A549 (cell line): ENCODE measurements around the gene JPT1. TPM values are rescaled to one million over a fixed set of nuclear protein-coding genes. Genes with fewer than 3 reads are reported as not detected.

ENCODE experiments used
- ATAC-seq, 2 experiments: fragments of 200-7000 bp in 1 of 2; fragments of >200 bp in 1 of 2; cut with Nextera tagmentation in 1 of 2; cut with Tn5 transposase in 1 of 2; 3 replicates each; pipeline versions ENCODE4 v1.8.0 to v1.9.1; 2018 to 2020; ENCODE audit warnings: mild to moderate bottlenecking in 1 of 2, moderate library complexity in 1 of 2
- CTCF ChIA-PET: fragments of 300-600 bp; sonication (Branson Sonifier 250); formaldehyde crosslinking; extraction: SDS; loops from one replicate; lab custom pipeline; 2021; ENCODE audit warnings: antibody characterized with exemption, inconsistent platforms; lab: Yijun Ruan, JAX
- POLR2A ChIA-PET: fragments of 350-600 bp; formaldehyde crosslinking; extraction: SDS; loops from one replicate; lab custom pipeline; 2021; ENCODE audit warnings: antibody characterized with exemption, inconsistent platforms; lab: Yijun Ruan, JAX
- DNase-seq, 2 experiments: peaks; one replicate each; pipeline versions ENCODE4 v3.0.0 to v3.0.0-alpha.2; 2011 to 2016; ENCODE audit warnings: low read depth in 1 of 2, low spot score in 1 of 2
- FAIRE-seq: peaks from 2 replicates; lab custom pipeline; 2011; peaks lifted over from hg19 to GRCh38; lab: Jason Lieb, UNC
- H3K27ac ChIP-seq, 2 experiments: fragments of >200 bp; sonication (Bioruptor Twin); formaldehyde crosslinking; 3 replicates each; pipeline ENCODE4 v1.5.1; 2016 to 2017
- H3K4me1 ChIP-seq: fragments of >200 bp; sonication (Bioruptor Twin); formaldehyde crosslinking; 3 replicates; pipeline ENCODE4 v1.6.1; 2016
- H3K4me2 ChIP-seq: fragments of >200 bp; sonication (Bioruptor Twin); formaldehyde crosslinking; 3 replicates; pipeline ENCODE4 v1.6.1; 2016
- H3K4me3 ChIP-seq: fragments of >200 bp; sonication (Bioruptor Twin); formaldehyde crosslinking; 3 replicates; pipeline ENCODE4 v1.5.1; 2016
- H3K9me3 ChIP-seq: fragments of >200 bp; sonication (Bioruptor Twin); formaldehyde crosslinking; 3 replicates; pipeline ENCODE4 v1.6.1; 2016
- BHLHE40 ChIP-seq: IDR thresholded peaks from 2 replicates; pipeline ENCODE4 v1.6.1; 2012; ENCODE audit warnings: low read depth, low read length, inconsistent platforms
- CBX8 ChIP-seq: fragments of 200-600 bp; sonication (generic); IDR thresholded peaks from 2 replicates; pipeline ENCODE4 v1.6.1; 2016
- CEBPB ChIP-seq, 2 experiments: fragments of >200 bp in 1 of 2; sonication (Bioruptor Twin) in 1 of 2; formaldehyde crosslinking in 1 of 2; IDR thresholded peaks; 2 replicates each; pipeline ENCODE4 v1.6.1; 2012 to 2016
- CHD2 ChIP-seq: fragments of 150-350 bp; IDR thresholded peaks from 2 replicates; pipeline ENCODE4 v1.6.1; 2014; ENCODE audit warnings: low read length; ENCODE audit not compliant: partially characterized antibody
- FOSB ChIP-seq: fragments of 250-450 bp; sonication (Bioruptor Pico); IDR thresholded peaks from 2 replicates; pipeline ENCODE4 v1.5.0; 2020; ENCODE audit warnings: mild to moderate bottlenecking, moderate library complexity
- FOSL2 ChIP-seq, 2 experiments: fragments of 450-650 bp in 1 of 2; fragments of >200 bp in 1 of 2; sonication (Bioruptor Twin) in 1 of 2; formaldehyde crosslinking; IDR thresholded peaks; 2 replicates each; pipeline versions ENCODE4 v1.5.0 to v1.6.1; 2016 to 2020; ENCODE audit warnings: mild to moderate bottlenecking in 1 of 2, moderate library complexity in 1 of 2
- HEYL ChIP-seq: fragments of 250-450 bp; sonication (Bioruptor Pico); IDR thresholded peaks from 2 replicates; pipeline ENCODE4 v1.8.0; 2021; ENCODE audit warnings: mild to moderate bottlenecking, moderate library complexity
- HOXA7 ChIP-seq: fragments of 250-450 bp; sonication (Bioruptor Pico); IDR thresholded peaks from 2 replicates; pipeline ENCODE4 v1.5.0; 2020; ENCODE audit warnings: mild to moderate bottlenecking, moderate library complexity
- KDM1A ChIP-seq: fragments of 200-600 bp; sonication (generic); IDR thresholded peaks from 2 replicates; pipeline ENCODE4 v1.6.1; 2016; ENCODE audit warnings: low read depth, mild to moderate bottlenecking
- KDM5A ChIP-seq: fragments of 200-600 bp; sonication (generic); IDR thresholded peaks from 2 replicates; pipeline ENCODE4 v1.6.1; 2016; ENCODE audit warnings: antibody characterized with exemption, mild to moderate bottlenecking
- POLR2AphosphoS2 ChIP-seq: conservative IDR thresholded peaks from 2 replicates; pipeline ENCODE4 v1.6.1; 2012; ENCODE audit warnings: low read length, improper control_type of control experiment, inconsistent platforms
- RARB ChIP-seq: fragments of 250-450 bp; sonication (Bioruptor Pico); IDR thresholded peaks from 2 replicates; pipeline ENCODE4 v1.8.0; 2021; ENCODE audit warnings: mild to moderate bottlenecking, moderate library complexity
- SMC3 ChIP-seq: fragments of >200 bp; sonication (Bioruptor Twin); formaldehyde crosslinking; IDR thresholded peaks from 3 replicates; pipeline ENCODE4 v1.6.1; 2018; ENCODE audit warnings: inconsistent platforms
- TFCP2L1 ChIP-seq: fragments of 250-450 bp; sonication (Bioruptor Pico); IDR thresholded peaks from 2 replicates; pipeline ENCODE4 v1.5.0; 2021; ENCODE audit warnings: mild to moderate bottlenecking
- WGBS: methylation state at CpG from one replicate; pipeline ENCODE4 v1.1.6; 2017; ENCODE audit errors: missing lambda C conversion rate; 5-methylcytosine and 5-hydroxymethylcytosine counted together
- polyA plus RNA-seq, 4 experiments: library from polyadenylated mRNA; depleted of rRNA in 3 of 4; stranded (reverse); fragments of >200 nt; fragmentation: RNase III in 1 of 4; extraction: RNeasy Plus Mini Kit Qiagen cat#74134 plus additional on column Dnase treatment in 1 of 4; gene quantifications; 2 replicates in 3 of 4; 3 replicates in 1 of 4; pipeline ENCODE4 v1.2.3, GENCODE V29; 2011 to 2017
- TF ChIP-seq, protein P1 (sequence below): fragments of 250-450 bp; sonication (Bioruptor Pico); IDR thresholded peaks from 2 replicates; pipeline ENCODE4 v1.5.0; 2020; ENCODE audit warnings: low read depth, mild to moderate bottlenecking, moderate library complexity
- TF ChIP-seq, protein P2 (sequence below): IDR thresholded peaks from 2 replicates; pipeline ENCODE4 v1.6.1; 2012

JPT1 gene
- polyA plus RNA-seq, 2 of the 4 experiments (the other 2 are of a cell fraction): 196 to 623 TPM

DNA sequence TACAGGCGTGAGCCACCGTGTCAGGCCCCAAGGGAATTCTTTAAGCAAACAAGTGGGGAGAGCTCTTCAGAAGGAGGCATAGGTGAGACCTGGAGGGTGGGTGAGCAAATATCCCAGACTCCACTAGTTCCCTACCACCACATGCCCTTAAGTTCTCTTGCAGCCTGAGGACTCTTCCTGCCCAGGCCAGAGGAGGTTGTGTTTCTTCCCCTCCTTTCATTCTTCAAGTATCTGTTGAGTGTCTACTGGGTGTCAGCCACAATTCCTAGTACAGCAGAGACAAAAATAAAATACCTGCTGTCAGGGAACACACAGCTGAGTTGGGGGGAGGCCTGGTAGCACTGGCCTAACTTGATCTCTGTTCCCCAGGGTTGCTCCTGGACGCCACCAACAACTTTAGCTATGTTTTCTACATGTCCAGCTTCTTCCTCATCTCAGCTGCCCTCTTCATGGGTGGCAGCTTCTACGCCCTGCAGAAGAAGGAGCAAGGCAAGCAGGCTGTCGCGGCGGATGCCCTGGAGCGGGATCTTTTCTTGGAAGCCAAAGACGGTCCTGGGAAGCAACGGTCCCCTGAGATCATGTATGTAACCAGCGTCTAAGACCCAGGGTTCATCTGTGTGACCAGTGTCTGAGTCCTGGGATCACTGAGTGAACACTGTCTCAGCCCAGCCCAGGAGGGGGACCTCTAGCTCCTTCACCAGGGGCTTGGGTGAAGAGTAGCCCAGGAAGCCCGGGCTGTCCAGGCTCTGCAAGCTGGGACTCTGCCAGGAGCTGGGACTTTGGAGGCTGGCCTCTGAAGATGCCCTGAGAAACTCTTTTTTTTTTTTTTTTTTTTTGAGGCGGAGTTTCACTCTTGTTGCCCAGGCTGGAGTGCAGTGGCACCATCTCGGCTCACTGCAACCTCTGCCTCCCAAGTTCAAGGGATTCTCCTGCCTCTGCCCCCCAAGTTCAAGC lies 50.4 kb downstream of the JPT1 start:
- peak; percentile 39 to 45 for ATAC-seq
- POLR2A ChIA-PET: interaction anchor here (5.4 kb wide), 1 partner anchor 16 kb away, joined by 35 read pairs; the partner anchor contains the start of gene SLC16A5
- CTCF ChIA-PET: interaction anchor here (1.0 to 81.8 kb wide), 5 partner anchors 17 to 143 kb away, joined by 3 to 3429 read pairs (median 12); partner anchors contain the start of genes ARMC7, ATP5PD, KCTD2 and MRPL58
- Histone ChIP-seq H3K9me3 (no peaks in the 10 kb centered on the region), H3K27ac (peak overlapping the region in 1 of 2 experiments; percentile 19; a peak in 1 of 6 replicates), H3K4me1 (peaks cover 13% of the 10 kb centered on the region; the same call in 2 of the 3 replicates), H3K4me3 (no peak overlapping the region), H3K4me2 (no peak overlapping the region)
- WGBS: 70% methylated on average over 14 of the region's 14 CpGs
- FAIRE-seq: no peak
- DNase-seq: peak in 1 of 2 experiments; percentile 55
- 0 out of 2 replicates have a peak, but pooled peaks have one; percentile 64 for TF ChIP-seq POLR2AphosphoS2
- TF ChIP-seq, protein P1, sequence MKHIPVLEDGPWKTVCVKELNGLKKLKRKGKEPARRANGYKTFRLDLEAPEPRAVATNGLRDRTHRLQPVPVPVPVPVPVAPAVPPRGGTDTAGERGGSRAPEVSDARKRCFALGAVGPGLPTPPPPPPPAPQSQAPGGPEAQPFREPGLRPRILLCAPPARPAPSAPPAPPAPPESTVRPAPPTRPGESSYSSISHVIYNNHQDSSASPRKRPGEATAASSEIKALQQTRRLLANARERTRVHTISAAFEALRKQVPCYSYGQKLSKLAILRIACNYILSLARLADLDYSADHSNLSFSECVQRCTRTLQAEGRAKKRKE (CRISPR knock-in tag): no peak

DNA sequence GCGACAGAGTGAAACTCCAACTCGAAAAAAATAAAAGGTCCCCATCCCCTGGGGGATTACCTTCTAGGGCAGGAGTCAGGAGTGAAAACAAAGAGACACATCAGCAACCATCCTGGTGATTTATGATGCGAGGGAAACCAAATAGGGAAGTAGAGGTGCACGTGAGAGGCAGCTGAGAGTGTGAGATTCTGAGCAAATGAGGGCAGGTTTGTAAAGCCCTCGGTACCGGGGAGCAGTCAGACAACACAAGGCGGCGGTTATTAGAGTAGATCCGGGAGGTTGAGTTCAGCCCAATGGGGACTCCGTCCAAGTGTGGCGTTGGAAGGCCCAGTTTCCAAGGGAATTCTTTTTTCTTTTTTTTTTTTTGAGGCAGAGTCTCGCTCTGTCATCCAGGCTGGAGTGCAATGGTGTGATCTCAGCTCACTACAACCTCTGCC lies 51.9 kb downstream of the JPT1 start:
- DNase-seq: no peak
- peaks cover 13% of the 10 kb centered on the region; the same call in 2 of the 3 replicates for H3K4me1 ChIP-seq
- POLR2A ChIA-PET: no interaction called here
- no peak for FAIRE-seq
- ATAC-seq: no peak
- no peak overlapping the region for H3K27ac ChIP-seq
- CTCF ChIA-PET: interaction anchor here (62.2 to 81.8 kb wide), 2 partner anchors 16 to 19 kb away, joined by 3429 read pairs; partner anchors contain the start of genes ARMC7, ATP5PD, KCTD2 and NT5C
- TF ChIP-seq RARB (CRISPR knock-in tag) (no peak), KDM1A (no peak)
- no peaks in the 10 kb centered on the region for H3K9me3 ChIP-seq
- H3K4me2 ChIP-seq: no peak overlapping the region
- no peak overlapping the region for H3K4me3 ChIP-seq
- WGBS: 87% methylated on average over 12 of the region's 12 CpGs

DNA sequence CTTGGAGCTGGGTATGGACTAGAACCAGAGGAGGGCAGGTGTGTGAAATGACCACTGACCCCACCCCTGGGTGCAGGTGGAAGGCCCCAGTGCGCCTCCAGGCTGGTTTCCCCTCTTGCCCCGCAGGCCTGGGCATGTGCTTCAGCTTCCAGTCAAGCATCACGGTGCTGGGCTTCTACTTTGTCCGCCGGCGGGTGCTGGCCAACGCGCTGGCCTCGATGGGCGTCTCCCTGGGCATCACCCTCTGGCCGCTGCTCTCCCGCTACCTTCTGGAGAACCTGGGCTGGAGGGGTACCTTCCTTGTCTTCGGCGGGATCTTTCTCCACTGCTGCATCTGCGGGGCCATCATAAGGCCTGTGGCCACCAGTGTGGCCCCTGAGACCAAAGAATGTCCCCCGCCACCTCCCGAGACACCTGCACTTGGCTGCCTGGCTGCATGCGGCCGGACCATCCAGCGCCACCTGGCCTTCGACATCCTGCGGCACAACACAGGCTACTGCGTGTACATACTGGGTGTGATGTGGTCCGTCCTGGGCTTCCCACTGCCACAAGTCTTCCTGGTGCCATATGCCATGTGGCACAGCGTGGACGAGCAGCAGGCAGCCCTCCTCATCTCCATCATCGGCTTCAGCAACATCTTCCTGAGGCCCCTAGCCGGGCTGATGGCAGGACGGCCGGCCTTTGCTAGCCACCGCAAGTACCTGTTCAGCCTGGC lies 54.3 kb downstream of the JPT1 start:
- Histone ChIP-seq H3K4me1 (peaks cover 28% of the 10 kb centered on the region), H3K27ac (0 out of 6 replicates have a peak overlapping the region, but pooled peaks of 1 of the 2 experiments have one; percentile 8), H3K4me2 (no peak overlapping the region), H3K4me3 (no peak overlapping the region), H3K9me3 (no peaks in the 10 kb centered on the region)
- POLR2A ChIA-PET: no interaction called here
- 97% methylated on average over 31 of the region's 31 CpGs for WGBS
- TF ChIP-seq TFCP2L1 (CRISPR knock-in tag) (no peak), HEYL (CRISPR knock-in tag) (no peak), HOXA7 (no peak), CEBPB (IDR thresholded peaks at IDR 0.05) (no peak), FOSB (no peak), SMC3 (no peak), CHD2 (no peak), BHLHE40 (no peak), CBX8 (no peak), FOSL2 (IDR thresholded peaks at IDR 0.05) (no peak), FOSL2 (CRISPR knock-in tag; IDR thresholded peaks at IDR 0.05) (no peak), KDM5A (no peak)
- TF ChIP-seq, protein P1 (CRISPR knock-in tag): no peak
- TF ChIP-seq, protein P2, sequence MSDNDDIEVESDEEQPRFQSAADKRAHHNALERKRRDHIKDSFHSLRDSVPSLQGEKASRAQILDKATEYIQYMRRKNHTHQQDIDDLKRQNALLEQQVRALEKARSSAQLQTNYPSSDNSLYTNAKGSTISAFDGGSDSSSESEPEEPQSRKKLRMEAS: no peak
- CTCF ChIA-PET: interaction anchor here (62.2 to 81.8 kb wide), 2 partner anchors 14 to 21 kb away, joined by 3429 read pairs; partner anchors contain the start of genes ARMC7, ATP5PD, KCTD2 and NT5C
- FAIRE-seq (no peak), ATAC-seq (no peak), DNase-seq (no peak)
